ENCODE measurements around the gene TSG101.

DNA sequence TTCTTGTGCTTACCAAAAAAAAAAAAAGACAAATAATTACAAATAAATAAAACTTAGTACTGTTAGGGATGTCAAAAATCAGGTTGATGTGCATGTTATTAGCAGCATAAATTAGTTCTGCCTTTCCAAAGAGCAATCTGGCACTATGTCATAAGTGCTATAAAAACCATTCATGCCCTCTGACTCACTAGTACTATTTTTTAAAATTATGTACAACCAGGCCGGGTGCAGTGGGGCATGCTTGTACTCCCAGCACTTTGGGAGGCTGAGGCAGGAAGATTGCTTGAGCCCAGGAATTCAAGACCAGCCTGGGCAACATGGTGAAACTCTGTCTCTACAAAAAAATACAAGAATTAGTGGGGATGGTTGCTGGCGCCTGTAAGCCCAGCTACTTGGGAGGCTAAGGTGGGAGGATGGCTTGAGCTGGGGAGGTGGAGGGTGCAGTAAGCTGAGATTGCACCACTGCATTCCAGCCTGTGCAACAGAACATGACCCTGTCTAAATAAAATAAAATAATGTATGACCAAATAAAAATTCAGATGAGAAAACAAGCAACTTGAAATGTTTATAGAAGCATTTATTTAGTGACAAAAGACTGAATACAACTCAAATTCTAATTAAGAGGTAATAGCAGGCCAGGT, 36.5 kb upstream of the TSG101 start:
- TF ChIP-seq POLR2A (IDR thresholded peaks at IDR 0.05; ENCODE audit: low read length) = no peak
- no peak for TF ChIP-seq GATA1 (IDR thresholded peaks at IDR 0.05; ENCODE audit: low read depth, low read length)

Data from erythroblast (primary cell).